CD8-positive, alpha-beta memory T cell (primary cell): ENCODE data around the gene TRMT1. TPM values are rescaled to one million over a fixed set of nuclear protein-coding genes. Genes with fewer than 3 reads are reported as not detected.

Source experiments
- CTCF ChIA-PET: fragments of 350-600 bp; sonication (Branson Sonifier 250); formaldehyde crosslinking; loops from one replicate; lab custom pipeline; 2021; ENCODE audit warnings: antibody characterized with exemption; lab: Charles Lee
- POLR2A ChIA-PET: fragments of 350-600 bp; sonication (Branson Sonifier 250); formaldehyde crosslinking; loops from one replicate; lab custom pipeline; 2021; ENCODE audit warnings: antibody characterized with exemption; lab: Charles Lee
- DNase-seq, 5 donors: peaks; one replicate each; pipeline versions ENCODE4 v3.0.0 to v3.0.0-alpha.2; 2020 to 2022; ENCODE audit warnings: mixed read lengths in 1 of 5
- H3K27ac ChIP-seq: one replicate; pipeline ENCODE4 v1.7.0; 2013; ENCODE audit warnings: low read depth, mild to moderate bottlenecking, low read length, moderate library complexity
- H3K27me3 ChIP-seq: 2 replicates; pipeline ENCODE4 v1.7.0; 2013; ENCODE audit warnings: low read length, mild to moderate bottlenecking; ENCODE audit not compliant: insufficient read depth, poor library complexity, severe bottlenecking
- H3K36me3 ChIP-seq: 2 replicates; pipeline ENCODE4 v1.7.0; 2013; ENCODE audit warnings: mild to moderate bottlenecking, low read length, moderate library complexity; ENCODE audit not compliant: insufficient read depth
- H3K4me1 ChIP-seq: 2 replicates; pipeline ENCODE4 v1.7.0; 2013; ENCODE audit warnings: mild to moderate bottlenecking, low read length, moderate library complexity; ENCODE audit not compliant: insufficient read depth
- H3K4me3 ChIP-seq: 2 replicates; pipeline ENCODE4 v1.7.0; 2013; ENCODE audit warnings: mild to moderate bottlenecking, low read length
- H3K9me3 ChIP-seq: 2 replicates; pipeline ENCODE4 v1.7.0; 2013; ENCODE audit warnings: mild to moderate bottlenecking, low read length
- H3K27ac Mint-ChIP-seq, 8 donors: one replicate each; pipeline ENCODE4 v1.8.0; 2020 to 2021; ENCODE audit warnings: mixed read lengths in 8 of 8, mild to moderate bottlenecking in 6 of 8, inconsistent platforms in 3 of 8, moderate library complexity in 3 of 8
- H3K27me3 Mint-ChIP-seq, 2 donors: one replicate each; pipeline ENCODE4 v1.8.0; 2020 to 2021; ENCODE audit warnings: mixed read lengths in 2 of 2, mild to moderate bottlenecking in 1 of 2, moderate library complexity in 1 of 2
- H3K36me3 Mint-ChIP-seq, 3 donors: one replicate each; pipeline ENCODE4 v1.8.0; 2020 to 2021; ENCODE audit warnings: mixed read lengths in 3 of 3, inconsistent platforms in 1 of 3, mild to moderate bottlenecking in 1 of 3
- H3K4me1 Mint-ChIP-seq, 3 donors: one replicate each; pipeline ENCODE4 v1.8.0; 2020 to 2021; ENCODE audit warnings: mixed read lengths in 3 of 3, inconsistent platforms in 1 of 3, mild to moderate bottlenecking in 1 of 3
- H3K4me3 Mint-ChIP-seq, 7 donors: one replicate each; pipeline ENCODE4 v1.8.0; 2020 to 2021; ENCODE audit warnings: mixed read lengths in 7 of 7, mild to moderate bottlenecking in 6 of 7, moderate library complexity in 4 of 7, inconsistent platforms in 2 of 7
- H3K9me3 Mint-ChIP-seq, 5 donors: one replicate each; pipeline ENCODE4 v1.8.0; 2020 to 2022; ENCODE audit warnings: mixed read lengths in 5 of 5, mild to moderate bottlenecking in 3 of 5, moderate library complexity in 2 of 5, inconsistent platforms in 1 of 5
- polyA plus RNA-seq: library from polyadenylated mRNA; unstranded; fragments of 300-500 nt; fragmentation: Illumina TruSeq; gene quantifications from one replicate; pipeline ENCODE4 v1.2.3, GENCODE V29; 2021
- total RNA-seq, 2 experiments: library from RNA; stranded (reverse); gene quantifications; one replicate each; pipeline ENCODE4 v1.2.3, GENCODE V29; 2021

TRMT1 gene
- total and polyA plus RNA-seq, 3 experiments from 2014 or later, result 18.2 to 138 (median 138) TPM

GRCh38 chr19:13097463-13098258 lies 18.9 kb downstream of the TRMT1 start:
- peak overlapping the region; percentile 12 to 79 (median 50) for H3K4me3 Mint-ChIP-seq
- Histone ChIP-seq H3K36me3 (no peaks in the 10 kb centered on the region), H3K9me3 (no peaks in the 10 kb centered on the region), H3K27ac (peak overlapping the region; percentile 59), H3K27me3 (peaks cover 17% of the 10 kb centered on the region), H3K4me1 (peaks cover 66% of the 10 kb centered on the region), H3K4me3 (no peak overlapping the region)
- peak in 1 of 5 donors; percentile 55 for DNase-seq
- ChIA-PET POLR2A (interaction anchor here (0.6 kb wide), 1 partner anchor 151 kb away, joined by 4 read pairs; no protein-coding TSS in a partner anchor), CTCF (interaction anchor here (4.3 kb wide), 1 partner anchor 132 kb away, joined by 45 read pairs; no protein-coding TSS in a partner anchor)
- peaks cover 0 to 4% (median 0%) of the 10 kb centered on the region in 5 donors for H3K9me3 Mint-ChIP-seq
- H3K27ac Mint-ChIP-seq, result peak overlapping the region in 2 of 8 donors; percentile 61 to 82
- H3K36me3 Mint-ChIP-seq, result peaks cover 0 to 3% (median 0%) of the 10 kb centered on the region in 3 donors
- peaks cover 39 to 71% (median 44%) of the 10 kb centered on the region in 3 donors for H3K4me1 Mint-ChIP-seq
- H3K27me3 Mint-ChIP-seq, result peaks cover 27 to 28% of the 10 kb centered on the region in 2 donors

- Mint-ChIP-seq H3K4me1 (peaks cover 36 to 66% (median 41%) of the 10 kb centered on the region in 3 donors), H3K36me3 (peaks cover 0 to 3% (median 0%) of the 10 kb centered on the region in 3 donors), H3K9me3 (peaks cover 0 to 4% (median 0%) of the 10 kb centered on the region in 5 donors), H3K4me3 (peak overlapping the region in 6 of 7 donors; percentile 36 to 79 (median 65)), H3K27ac (peak overlapping the region in 6 of 8 donors; percentile 37 to 72 (median 69)), H3K27me3 (peaks cover 27 to 28% of the 10 kb centered on the region in 2 donors)
- no peak for DNase-seq
- H3K27me3 ChIP-seq, result peaks cover 17% of the 10 kb centered on the region
- peaks cover 61% of the 10 kb centered on the region for H3K4me1 ChIP-seq
- ChIA-PET CTCF (interaction anchor here (4.2 to 4.3 kb wide), 2 partner anchors 36 to 132 kb away, joined by 36 to 45 read pairs; no protein-coding TSS in a partner anchor), POLR2A (interaction anchor here (0.6 kb wide), 1 partner anchor 151 kb away, joined by 4 read pairs; no protein-coding TSS in a partner anchor)
- H3K36me3 ChIP-seq, result no peaks in the 10 kb centered on the region
- H3K4me3 ChIP-seq, result no peak overlapping the region
- H3K9me3 ChIP-seq, result no peaks in the 10 kb centered on the region
- H3K27ac ChIP-seq, result peak overlapping the region; percentile 59
Measured at GRCh38 chr19:13097033-13097462, 19.5 kb downstream of the TRMT1 start.

- Mint-ChIP-seq H3K27ac (peak overlapping the region in 6 of 8 donors; percentile 7 to 90 (median 56)), H3K9me3 (peaks cover 0 to 4% (median 0%) of the 10 kb centered on the region in 5 donors), H3K4me1 (peaks cover 29 to 58% (median 33%) of the 10 kb centered on the region in 3 donors), H3K36me3 (peaks cover 0 to 3% (median 0%) of the 10 kb centered on the region in 3 donors), H3K27me3 (peaks cover 27 to 28% of the 10 kb centered on the region in 2 donors), H3K4me3 (peak overlapping the region; percentile 1 to 79 (median 67))
- CTCF ChIA-PET, result interaction anchor here (1.1 to 4.9 kb wide), 5 partner anchors 9 to 211 kb away, joined by 3 to 71 read pairs (median 36); no protein-coding TSS in a partner anchor
- H3K9me3 ChIP-seq, result no peaks in the 10 kb centered on the region
- peak overlapping the region; percentile 59 for H3K27ac ChIP-seq
- H3K36me3 ChIP-seq, result no peaks in the 10 kb centered on the region
- peaks cover 17% of the 10 kb centered on the region for H3K27me3 ChIP-seq
- no peak overlapping the region for H3K4me3 ChIP-seq
- DNase-seq, result no peak
- H3K4me1 ChIP-seq, result peaks cover 53% of the 10 kb centered on the region
- POLR2A ChIA-PET, result interaction anchor here (0.5 to 1.6 kb wide), 2 partner anchors 49 to 60 kb away, joined by 4 to 5 read pairs; no protein-coding TSS in a partner anchor
Measured at GRCh38 chr19:13095934-13096927, 20.3 kb downstream of the TRMT1 start.

- Mint-ChIP-seq H3K4me1 (peaks cover 28 to 51% (median 31%) of the 10 kb centered on the region in 3 donors), H3K27me3 (peaks cover 27 to 28% of the 10 kb centered on the region in 2 donors), H3K36me3 (peaks cover 0 to 3% (median 0%) of the 10 kb centered on the region in 3 donors), H3K4me3 (peak overlapping the region in 2 of 7 donors; percentile 71 to 74), H3K9me3 (peaks cover 0 to 4% (median 0%) of the 10 kb centered on the region in 5 donors), H3K27ac (no peak overlapping the region)
- ChIA-PET POLR2A (interaction anchor here (0.6 to 1.6 kb wide), 2 partner anchors 12 to 60 kb away, joined by 4 to 7 read pairs; no protein-coding TSS in a partner anchor), CTCF (interaction anchor here (0.9 to 4.9 kb wide), 9 partner anchors 9 to 210 kb away, joined by 3 to 71 read pairs (median 12); no protein-coding TSS in a partner anchor)
- Histone ChIP-seq H3K4me1 (peaks cover 45% of the 10 kb centered on the region), H3K4me3 (no peak overlapping the region), H3K9me3 (no peaks in the 10 kb centered on the region), H3K27ac (no peak overlapping the region), H3K36me3 (no peaks in the 10 kb centered on the region), H3K27me3 (peaks cover 17% of the 10 kb centered on the region)
- peak in 1 of 5 donors; percentile 56 for DNase-seq
Measured at GRCh38 chr19:13095393-13095784, 21.2 kb downstream of the TRMT1 start.

- no peaks in the 10 kb centered on the region for H3K36me3 ChIP-seq
- peaks cover 23 to 28% of the 10 kb centered on the region in 2 donors for H3K27me3 Mint-ChIP-seq
- POLR2A ChIA-PET, result interaction anchor here (0.6 to 1.6 kb wide), 2 partner anchors 12 to 61 kb away, joined by 4 to 7 read pairs; no protein-coding TSS in a partner anchor
- no peak for DNase-seq
- H3K4me1 ChIP-seq, result peaks cover 40% of the 10 kb centered on the region
- H3K36me3 Mint-ChIP-seq, result no peaks in the 10 kb centered on the region
- H3K27ac Mint-ChIP-seq, result peak overlapping the region in 3 of 8 donors; percentile 4 to 88 (median 63)
- peaks cover 23 to 46% (median 26%) of the 10 kb centered on the region in 3 donors for H3K4me1 Mint-ChIP-seq
- no peak overlapping the region for H3K27ac ChIP-seq
- H3K9me3 Mint-ChIP-seq, result peaks cover 0 to under 1% (median 0%) of the 10 kb centered on the region in 5 donors
- no peaks in the 10 kb centered on the region for H3K9me3 ChIP-seq
- CTCF ChIA-PET, result interaction anchor here (0.9 to 4.9 kb wide), 14 partner anchors 10 to 212 kb away, joined by 3 to 71 read pairs (median 6); partner anchors contain the start of gene GCDH
- no peak overlapping the region for H3K4me3 ChIP-seq
- no peak overlapping the region for H3K4me3 Mint-ChIP-seq
- H3K27me3 ChIP-seq, result peaks cover 17% of the 10 kb centered on the region
Measured at GRCh38 chr19:13094771-13095392, 21.7 kb downstream of the TRMT1 start.

- no peak for DNase-seq
- H3K27ac ChIP-seq, result no peak overlapping the region
- Mint-ChIP-seq H3K27me3 (peaks cover 20 to 28% of the 10 kb centered on the region in 2 donors), H3K4me3 (no peak overlapping the region), H3K4me1 (peaks cover 20 to 39% (median 20%) of the 10 kb centered on the region in 3 donors), H3K36me3 (no peaks in the 10 kb centered on the region), H3K9me3 (no peaks in the 10 kb centered on the region), H3K27ac (peak overlapping the region in 2 of 8 donors; percentile 6 to 55)
- ChIA-PET CTCF (interaction anchor here (0.8 to 4.9 kb wide), 20 partner anchors 9 to 211 kb away, joined by 3 to 71 read pairs (median 5); partner anchors contain the start of gene GCDH), POLR2A (interaction anchor here (1.6 kb wide), 1 partner anchor 62 kb away, joined by 4 read pairs; no protein-coding TSS in a partner anchor)
- H3K27me3 ChIP-seq, result peaks cover 17% of the 10 kb centered on the region
- H3K4me3 ChIP-seq, result no peak overlapping the region
- no peaks in the 10 kb centered on the region for H3K36me3 ChIP-seq
- H3K4me1 ChIP-seq, result peaks cover 34% of the 10 kb centered on the region
- H3K9me3 ChIP-seq, result no peaks in the 10 kb centered on the region
Measured at GRCh38 chr19:13094106-13094504, 22.4 kb downstream of the TRMT1 start.
